NB4 (cell line): ENCODE results near the gene CPZ.

Experiments
- DNase-seq: peaks from one replicate; pipeline ENCODE4 v3.0.0; 2010; ENCODE audit warnings: low read depth
- H3K4me3 ChIP-seq: one replicate; pipeline ENCODE4 v1.5.1; 2011; ENCODE audit warnings: mild to moderate bottlenecking, low read depth, low read length, moderate library complexity
- CTCF ChIP-seq: IDR thresholded peaks from one replicate; pipeline ENCODE4 v1.5.1; 2012; ENCODE audit warnings: low read depth, low read length
- MAX ChIP-seq: IDR thresholded peaks from 2 replicates; pipeline ENCODE4 v1.6.1; 2011; ENCODE audit warnings: low read depth, low read length
- MYC ChIP-seq: IDR thresholded peaks from 2 replicates; pipeline ENCODE4 v1.6.1; 2011; ENCODE audit warnings: low read depth, low read length
- POLR2A ChIP-seq: IDR thresholded peaks from 2 replicates; pipeline ENCODE4 v1.6.1; 2011; ENCODE audit warnings: mild to moderate bottlenecking; ENCODE audit not compliant: insufficient read length; ENCODE audit errors: extremely low read depth

The CPZ gene

GRCh38 chr4:8655411-8656184, 63.0 kb downstream of the CPZ start:
- TF ChIP-seq MYC (no peak), CTCF (no peak)

GRCh38 chr4:8656185-8656517, 63.6 kb downstream of the CPZ start:
- DNase-seq = no peak
- no peak overlapping the region for H3K4me3 ChIP-seq
- TF ChIP-seq POLR2A (no peak), CTCF (no peak), MYC (no peak), MAX (no peak)

More at GRCh38 chr4:8655411-8656184, 63.0 kb downstream of the CPZ start:
- no peak for DNase-seq
- H3K4me3 ChIP-seq = no peak overlapping the region

GRCh38 chr4:8656711-8657380, 64.3 kb downstream of the CPZ start:
- TF ChIP-seq MAX = no peak
- no peak for DNase-seq
- no peak overlapping the region for H3K4me3 ChIP-seq

- no peak overlapping the region for H3K4me3 ChIP-seq
- no peak for TF ChIP-seq CTCF
- TF ChIP-seq MAX = no peak
- TF ChIP-seq MYC = no peak
- TF ChIP-seq POLR2A = no peak
- DNase-seq = no peak
Observed at GRCh38 chr4:8657381-8658088, 65.0 kb downstream of the CPZ start.

GRCh38 chr4:8662776-8663175, 70.2 kb downstream of the CPZ start:
- no peak overlapping the region for H3K4me3 ChIP-seq
- DNase-seq = no peak
- no peak for TF ChIP-seq MYC
- TF ChIP-seq CTCF = no peak

GRCh38 chr4:8664031-8664805, 71.7 kb downstream of the CPZ start:
- DNase-seq = no peak
- TF ChIP-seq MYC (no peak), MAX (no peak), POLR2A (no peak), CTCF (no peak)
- no peak overlapping the region for H3K4me3 ChIP-seq
